ENCODE results near the gene KCNQ1. TPM values are rescaled to one million over a fixed set of nuclear protein-coding genes. Genes with fewer than 3 reads are reported as not detected.

Gene KCNQ1
- polyA plus RNA-seq, 1 donor (not counting 4 experiments of a cell fraction or from before 2014, with no cell fraction given) = not detected

DNA sequence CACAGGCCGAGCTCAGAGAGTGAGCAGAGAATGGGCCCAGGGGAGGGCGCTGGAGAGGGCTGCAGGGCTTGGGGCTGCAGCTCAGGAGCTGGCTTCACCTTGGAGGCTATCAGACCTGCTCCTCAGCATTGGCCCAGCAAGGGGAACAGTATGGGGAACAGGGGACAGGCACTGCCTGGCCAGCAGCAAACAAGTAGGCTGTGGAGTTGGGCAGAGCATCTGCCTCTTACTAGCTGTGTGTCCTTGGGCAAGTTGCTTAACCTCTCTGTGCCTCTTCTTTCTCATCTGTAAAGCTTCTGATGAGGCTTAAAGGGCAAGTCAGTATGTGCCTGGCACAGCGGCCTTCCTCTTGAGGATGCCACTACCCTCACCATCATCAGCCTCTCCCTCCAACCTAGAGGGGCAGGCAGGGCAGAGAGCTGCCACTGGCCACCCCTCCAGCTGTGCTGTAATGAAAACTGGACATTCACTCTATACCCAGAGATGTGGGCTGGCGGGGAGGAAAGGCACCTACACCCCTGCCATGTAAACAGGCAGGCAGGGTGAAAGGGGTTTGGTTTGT, 448.2 kb downstream of the KCNQ1 start:
- H3K36me3 ChIP-seq (ENCODE audit: control insufficient read depth in 2 of 2, extremely low read depth in 1 of 2, insufficient read depth in 2 of 2, low read length in 2 of 2) = no peaks in the 10 kb centered on the region
- no peaks in the 10 kb centered on the region for H4K20me1 ChIP-seq (ENCODE audit: control insufficient read depth, extremely low read depth, insufficient read depth, low read length)
- H2AFZ ChIP-seq (ENCODE audit: control insufficient read depth, low read length) = no peak overlapping the region
- TF ChIP-seq CTCF (optimal IDR thresholded peaks at IDR 0.05 in 1 of 3, IDR thresholded peaks at IDR 0.05 in 1 of 3, conservative IDR thresholded peaks at IDR 0.05 in 1 of 3; ENCODE audit: extremely low read depth in 1 of 3, insufficient read depth in 2 of 3, low read length in 3 of 3) (peak in 2 of 3 experiments; percentile 12 to 48), EZH2 (IDR thresholded peaks at IDR 0.05; ENCODE audit: low read length) (no peak)
- dilution Hi-C loops (cut with MboI; ENCODE audit: extremely low pct_ligation_motif_present, low sequenced_read_pairs) = no loop called here
- peaks cover 26% of the 10 kb centered on the region for H3K4me1 ChIP-seq (ENCODE audit: control insufficient read depth, extremely low read depth, insufficient read depth, low read length)
- no peaks in the 10 kb centered on the region for H3K9me1 ChIP-seq (ENCODE audit: control insufficient read depth, extremely low read depth, insufficient read depth, low read length)
- H3K27me3 ChIP-seq (ENCODE audit: control insufficient read depth, extremely low read depth, insufficient read depth, low read length) = no peaks in the 10 kb centered on the region
- H3K27ac ChIP-seq (ENCODE audit: control insufficient read depth, insufficient read depth, low read length) = no peak overlapping the region
- DNase-seq (ENCODE audit: low read depth, low spot score) (no peak), FAIRE-seq (no peak)
- H3K79me2 ChIP-seq (ENCODE audit: control insufficient read depth, insufficient read depth, low read length) = no peaks in the 10 kb centered on the region
- peak overlapping the region in 2 of 3 experiments; percentile 19 to 24 for H3K4me3 ChIP-seq (ENCODE audit: control insufficient read depth in 2 of 3, extremely low read depth in 1 of 3, insufficient read depth in 2 of 3, low read depth in 1 of 3, low read length in 3 of 3)
- H3K4me2 ChIP-seq (ENCODE audit: control insufficient read depth, extremely low read depth, insufficient read depth, low read depth, low read length) = peak overlapping the region; percentile 69
- no peak overlapping the region for H3K9ac ChIP-seq (ENCODE audit: control insufficient read depth, extremely low read depth, insufficient read depth, low read length)
- no peaks in the 10 kb centered on the region for H3K9me3 ChIP-seq (ENCODE audit: control insufficient read depth, low read depth, low read length)

GRCh38 chr11:2893935-2894334, 449.1 kb downstream of the KCNQ1 start:
- Histone ChIP-seq H3K9me3 (ENCODE audit: control insufficient read depth, low read depth, low read length) (no peaks in the 10 kb centered on the region), H3K9ac (ENCODE audit: control insufficient read depth, extremely low read depth, insufficient read depth, low read length) (no peak overlapping the region), H3K27ac (ENCODE audit: control insufficient read depth, insufficient read depth, low read length) (no peak overlapping the region), H4K20me1 (ENCODE audit: control insufficient read depth, extremely low read depth, insufficient read depth, low read length) (no peaks in the 10 kb centered on the region), H3K9me1 (ENCODE audit: control insufficient read depth, extremely low read depth, insufficient read depth, low read length) (no peaks in the 10 kb centered on the region), H3K79me2 (ENCODE audit: control insufficient read depth, insufficient read depth, low read length) (no peaks in the 10 kb centered on the region), H3K4me3 (ENCODE audit: control insufficient read depth in 2 of 3, extremely low read depth in 1 of 3, insufficient read depth in 2 of 3, low read depth in 1 of 3, low read length in 3 of 3) (no peak overlapping the region), H2AFZ (ENCODE audit: control insufficient read depth, low read length) (no peak overlapping the region), H3K36me3 (ENCODE audit: control insufficient read depth in 2 of 2, extremely low read depth in 1 of 2, insufficient read depth in 2 of 2, low read length in 2 of 2) (no peaks in the 10 kb centered on the region), H3K27me3 (ENCODE audit: control insufficient read depth, extremely low read depth, insufficient read depth, low read length) (no peaks in the 10 kb centered on the region), H3K4me2 (ENCODE audit: control insufficient read depth, extremely low read depth, insufficient read depth, low read depth, low read length) (no peak overlapping the region), H3K4me1 (ENCODE audit: control insufficient read depth, extremely low read depth, insufficient read depth, low read length) (peaks cover 32% of the 10 kb centered on the region)
- FAIRE-seq = no peak
- DNase-seq (ENCODE audit: low read depth, low spot score) = no peak
- TF ChIP-seq EZH2 (IDR thresholded peaks at IDR 0.05; ENCODE audit: low read length) = no peak
- TF ChIP-seq CTCF (optimal IDR thresholded peaks at IDR 0.05 in 1 of 3, IDR thresholded peaks at IDR 0.05 in 1 of 3, conservative IDR thresholded peaks at IDR 0.05 in 1 of 3; ENCODE audit: extremely low read depth in 1 of 3, insufficient read depth in 2 of 3, low read length in 3 of 3) = no peak
- dilution Hi-C loops (cut with MboI; ENCODE audit: extremely low pct_ligation_motif_present, low sequenced_read_pairs) = no loop called here

Data from keratinocyte (primary cell).